ENCODE measurements around the gene TUBG2.
"Not testable (repeated sequence)": the region's sequence is repeated elsewhere in the genome, so short reads cannot be mapped to it uniquely, and the experiment has no call there.

The TUBG2 gene

GRCh38 chr17:42659079-42659931 lies at the start of gene TUBG2:
TSS of gene TUBG2 (plus strand) at chr17:42659284. CDS start at chr17:42659504, 220 bp downstream.
- DNase-seq, result peak; percentile 23 to 56 (median 36)

- DNase-seq, result not testable (repeated sequence)
Measured at GRCh38 chr17:42609814-42610801, 49.0 kb upstream of the TUBG2 start.

GRCh38 chr17:42612013-42612412 lies 47.1 kb upstream of the TUBG2 start:
- DNase-seq, result no peak

- DNase-seq, result no peak
Measured at GRCh38 chr17:42613699-42614295, 45.3 kb upstream of the TUBG2 start.

GRCh38 chr17:42617956-42618431 lies 41.1 kb upstream of the TUBG2 start:
- DNase-seq, result no peak

- DNase-seq, result no peak
Measured at GRCh38 chr17:42618442-42619150, 40.5 kb upstream of the TUBG2 start.

- DNase-seq, result not testable (repeated sequence)
Measured at GRCh38 chr17:42621987-42622386, 37.1 kb upstream of the TUBG2 start.

- DNase-seq, result no peak
Measured at GRCh38 chr17:42623271-42623670, 35.8 kb upstream of the TUBG2 start.

GRCh38 chr17:42623732-42624596 lies 35.1 kb upstream of the TUBG2 start:
- no peak for DNase-seq

GRCh38 chr17:42627032-42627764 lies 31.9 kb upstream of the TUBG2 start:
- DNase-seq, result not testable (repeated sequence)

GRCh38 chr17:42629411-42630009 lies 29.6 kb upstream of the TUBG2 start:
- DNase-seq, result no peak

GRCh38 chr17:42632949-42633444 lies 26.1 kb upstream of the TUBG2 start:
- no peak for DNase-seq

- no peak for DNase-seq
Measured at GRCh38 chr17:42639525-42640113, 19.5 kb upstream of the TUBG2 start.

GRCh38 chr17:42640121-42640520 lies 19.0 kb upstream of the TUBG2 start:
- DNase-seq, result no peak

GRCh38 chr17:42642336-42642735 lies 16.7 kb upstream of the TUBG2 start:
- DNase-seq, result no peak

GRCh38 chr17:42647778-42648177 lies 11.3 kb upstream of the TUBG2 start:
- no peak for DNase-seq

GRCh38 chr17:42651392-42651791 lies 7.7 kb upstream of the TUBG2 start:
- no peak for DNase-seq

- DNase-seq, result no peak
Measured at GRCh38 chr17:42653179-42654124, 5.6 kb upstream of the TUBG2 start.
